ENCODE measurements around the gene BNIP5.

The BNIP5 gene

GRCh38 chr6:36289281-36289878 lies 47.3 kb downstream of the BNIP5 start:
- ATAC-seq, result no peak
- TF ChIP-seq GLIS3 (CRISPR knock-in tag; IDR thresholded peaks at IDR 0.05) (no peak), ZNF565 (CRISPR knock-in tag; conservative IDR thresholded peaks at IDR 0.05; ENCODE audit: low read depth) (no peak), TCF4 (CRISPR knock-in tag; IDR thresholded peaks at IDR 0.05; ENCODE audit: borderline replicate concordance) (no peak), PPARA (CRISPR knock-in tag; IDR thresholded peaks at IDR 0.05; ENCODE audit: borderline replicate concordance) (no peak), POU6F1 (CRISPR knock-in tag; IDR thresholded peaks at IDR 0.05; ENCODE audit: borderline replicate concordance, low read depth) (no peak), CSRNP3 (CRISPR knock-in tag; IDR thresholded peaks at IDR 0.05) (no peak), TOX (CRISPR knock-in tag; IDR thresholded peaks at IDR 0.05; ENCODE audit: borderline replicate concordance) (no peak), ZFP3 (CRISPR knock-in tag; IDR thresholded peaks at IDR 0.05) (no peak), ZNF8 (CRISPR knock-in tag; IDR thresholded peaks at IDR 0.05) (no peak), ZNF70 (CRISPR knock-in tag; IDR thresholded peaks at IDR 0.05) (no peak), PATZ1 (CRISPR knock-in tag; IDR thresholded peaks at IDR 0.05; ENCODE audit: borderline replicate concordance) (no peak), ZC3H10 (CRISPR knock-in tag; IDR thresholded peaks at IDR 0.05) (no peak), ESRRG (CRISPR knock-in tag; IDR thresholded peaks at IDR 0.05) (no peak), TSHZ2 (CRISPR knock-in tag; IDR thresholded peaks at IDR 0.05) (no peak)

- no peak for ATAC-seq
- no peak for TF ChIP-seq CSRNP3 (CRISPR knock-in tag; IDR thresholded peaks at IDR 0.05)
- TF ChIP-seq ZFP3 (CRISPR knock-in tag; IDR thresholded peaks at IDR 0.05), result no peak
- no peak for TF ChIP-seq CREB5 (CRISPR knock-in tag; IDR thresholded peaks at IDR 0.05; ENCODE audit: low read depth)
- TF ChIP-seq ZNF565 (CRISPR knock-in tag; conservative IDR thresholded peaks at IDR 0.05; ENCODE audit: low read depth), result no peak
- TF ChIP-seq ZC3H10 (CRISPR knock-in tag; IDR thresholded peaks at IDR 0.05), result no peak
- TF ChIP-seq BACH2 (CRISPR knock-in tag; IDR thresholded peaks at IDR 0.05; ENCODE audit: borderline replicate concordance), result no peak
- no peak for TF ChIP-seq ZNF70 (CRISPR knock-in tag; IDR thresholded peaks at IDR 0.05)
- no peak for TF ChIP-seq CSDC2 (CRISPR knock-in tag; IDR thresholded peaks at IDR 0.05)
- no peak for TF ChIP-seq ZFP30 (CRISPR knock-in tag; IDR thresholded peaks at IDR 0.05)
- no peak for TF ChIP-seq PPARA (CRISPR knock-in tag; IDR thresholded peaks at IDR 0.05; ENCODE audit: borderline replicate concordance)
- TF ChIP-seq OSR1 (CRISPR knock-in tag; IDR thresholded peaks at IDR 0.05), result no peak
- TF ChIP-seq GLIS3 (CRISPR knock-in tag; IDR thresholded peaks at IDR 0.05), result no peak
These were observed 49.8 kb downstream of the BNIP5 start for GRCh38 chr6:36286858-36287257.
